GM21390 (cell line): ENCODE data around the gene IFT27.
"Not testable (repeated sequence)": the region's sequence is repeated elsewhere in the genome, so short reads cannot be mapped to it uniquely, and the experiment has no call there.

ENCODE experiments used
- ATAC-seq: cut with Tn5 transposase; IDR thresholded peaks from one replicate; pipeline ENCODE4 v1.9.1; 2021; ENCODE audit not compliant: unreplicated experiment

IFT27 gene

DNA sequence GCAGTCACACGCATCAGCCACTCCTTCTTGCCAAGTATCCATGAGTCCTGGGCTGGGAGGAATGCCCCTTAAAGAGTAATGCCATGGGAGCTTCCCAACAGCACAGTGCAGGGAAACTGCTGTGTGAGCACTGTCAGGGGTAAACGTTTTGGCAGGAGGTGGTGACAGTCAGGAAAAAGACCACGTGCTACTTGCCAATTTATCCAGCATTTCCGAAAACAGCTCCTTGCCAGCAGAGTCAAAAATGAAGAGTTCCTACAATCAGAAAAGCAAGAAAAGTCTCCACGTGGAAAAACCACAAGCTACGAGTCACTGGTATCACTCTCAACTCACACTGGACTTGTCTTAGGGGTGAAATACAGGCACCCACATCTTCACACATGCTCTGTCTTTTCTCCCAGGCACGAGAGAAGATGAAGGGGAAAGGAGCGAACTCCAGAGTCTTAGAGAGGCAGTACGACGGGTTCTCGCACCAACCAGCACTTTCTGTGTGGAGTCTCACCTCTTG, 9.9 kb downstream of the IFT27 start:
- no peak for ATAC-seq

DNA sequence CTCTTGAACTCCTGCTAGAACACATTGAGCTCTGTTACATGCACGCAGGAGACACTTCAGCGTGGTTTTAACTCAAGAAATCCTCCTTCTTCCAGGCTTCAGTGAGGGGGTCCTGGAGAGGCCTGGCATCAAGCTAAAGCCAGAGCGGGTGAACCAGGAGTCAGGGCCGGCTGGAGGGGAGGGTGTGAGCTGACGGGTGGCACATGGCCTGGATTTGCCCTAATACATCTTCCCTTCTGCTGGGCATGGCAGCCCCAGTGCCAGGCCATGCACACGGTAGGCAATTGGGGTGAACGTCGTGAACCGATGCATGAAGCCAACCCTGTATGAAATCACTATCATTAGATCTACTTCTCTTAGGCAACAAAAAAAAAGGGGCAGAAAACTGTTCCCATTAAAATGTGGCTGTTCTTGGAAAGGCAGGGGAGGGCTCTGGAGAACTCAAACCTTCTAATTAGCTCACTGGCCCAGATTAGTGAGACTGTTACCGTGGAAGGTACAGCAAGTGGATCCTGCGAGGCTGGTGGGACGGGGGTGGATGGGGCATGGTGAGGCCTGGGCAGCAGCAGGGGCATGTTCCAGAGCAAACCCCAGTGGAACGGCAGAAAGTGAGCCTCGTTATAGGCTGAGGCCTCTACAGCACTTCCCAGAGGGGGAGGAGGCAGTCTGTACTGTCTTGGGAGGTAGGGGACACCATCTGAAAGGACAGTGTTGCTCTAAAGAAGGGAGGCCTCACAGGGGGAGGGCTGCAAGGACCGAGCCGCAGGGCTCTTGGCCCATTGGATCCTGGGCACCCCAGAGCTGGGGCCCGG, 10.6 kb downstream of the IFT27 start:
- ATAC-seq = no peak

GRCh38 chr22:36764641-36765040, 11.3 kb downstream of the IFT27 start:
- no peak for ATAC-seq

- no peak for ATAC-seq
Observed at GRCh38 chr22:36764060-36764459, 11.9 kb downstream of the IFT27 start.

DNA sequence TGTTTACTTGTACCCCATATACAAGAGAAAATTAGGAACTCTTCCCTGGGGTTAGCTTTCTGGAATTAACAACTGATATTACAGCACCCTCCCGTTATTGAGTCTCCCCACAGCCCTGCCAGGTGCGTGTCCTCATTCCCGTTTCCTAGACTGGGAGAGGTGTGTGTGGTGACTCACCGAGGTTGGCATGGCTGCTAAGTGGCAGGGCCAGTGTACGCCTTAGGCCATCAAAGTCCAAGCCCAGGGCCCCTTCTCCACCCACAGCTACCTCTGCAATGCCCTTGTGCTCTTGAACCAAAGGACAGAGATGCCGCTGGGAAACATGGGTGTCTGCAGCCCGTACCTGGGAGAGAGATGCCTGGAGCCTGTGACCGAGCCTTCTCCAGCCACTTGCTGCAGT, 12.3 kb downstream of the IFT27 start:
- ATAC-seq = no peak

- ATAC-seq = no peak
Observed at GRCh38 chr22:36762687-36763260, 13.1 kb downstream of the IFT27 start.

GRCh38 chr22:36761553-36762240, 14.2 kb downstream of the IFT27 start:
- no peak for ATAC-seq

DNA sequence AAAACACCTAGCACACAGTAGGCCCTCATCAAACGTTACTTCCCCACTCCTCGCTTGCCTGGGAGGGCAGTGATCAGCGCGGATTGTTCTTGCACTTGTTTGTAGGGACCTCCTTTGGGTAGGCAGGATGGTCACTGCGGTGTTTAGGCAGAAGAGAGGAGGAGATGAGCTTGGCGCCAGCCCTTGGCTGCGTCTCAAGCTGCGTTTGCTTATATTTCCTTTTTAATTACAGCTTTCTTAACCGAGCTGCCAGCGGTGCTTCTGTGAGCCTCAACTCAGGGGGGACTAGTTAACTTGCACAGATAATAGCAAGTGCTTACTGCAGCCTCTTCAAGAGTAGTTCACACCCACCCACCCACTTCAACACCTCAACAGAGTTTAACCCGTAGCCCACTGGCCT, 15.1 kb downstream of the IFT27 start:
- ATAC-seq = no peak

DNA sequence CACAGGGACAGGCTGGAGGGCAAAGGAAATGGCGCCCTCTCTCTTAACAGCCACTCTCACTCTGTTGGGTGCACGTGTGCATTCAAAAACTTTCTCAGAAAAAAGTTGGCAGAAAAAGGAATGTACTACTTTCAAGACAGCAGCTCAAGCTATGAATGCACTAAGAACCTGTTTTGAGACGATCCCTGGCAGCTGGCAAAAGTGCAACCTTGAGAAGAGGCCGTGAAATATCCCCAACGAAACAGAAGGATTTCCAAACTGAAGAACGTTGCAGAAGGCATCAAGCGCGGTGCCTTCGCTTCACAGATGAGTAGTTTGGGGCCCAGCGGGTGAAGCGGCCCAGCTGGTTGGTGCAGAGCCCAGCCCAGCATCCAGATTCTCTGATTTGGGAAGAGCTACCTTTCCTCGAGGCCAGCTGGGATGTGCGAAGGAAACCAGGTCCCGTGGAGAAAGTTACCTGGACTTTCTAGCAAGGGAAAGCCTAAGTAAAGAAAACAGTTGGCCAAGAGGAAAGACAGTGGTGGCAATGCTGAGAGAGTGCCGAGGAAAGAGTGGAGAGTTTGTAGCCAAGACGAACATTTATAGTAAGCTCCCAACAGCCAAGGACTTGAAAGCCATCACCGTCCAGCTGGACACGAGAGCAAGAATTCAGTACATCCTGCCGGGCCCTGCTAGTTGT, 16.3 kb downstream of the IFT27 start:
- no peak for ATAC-seq

DNA sequence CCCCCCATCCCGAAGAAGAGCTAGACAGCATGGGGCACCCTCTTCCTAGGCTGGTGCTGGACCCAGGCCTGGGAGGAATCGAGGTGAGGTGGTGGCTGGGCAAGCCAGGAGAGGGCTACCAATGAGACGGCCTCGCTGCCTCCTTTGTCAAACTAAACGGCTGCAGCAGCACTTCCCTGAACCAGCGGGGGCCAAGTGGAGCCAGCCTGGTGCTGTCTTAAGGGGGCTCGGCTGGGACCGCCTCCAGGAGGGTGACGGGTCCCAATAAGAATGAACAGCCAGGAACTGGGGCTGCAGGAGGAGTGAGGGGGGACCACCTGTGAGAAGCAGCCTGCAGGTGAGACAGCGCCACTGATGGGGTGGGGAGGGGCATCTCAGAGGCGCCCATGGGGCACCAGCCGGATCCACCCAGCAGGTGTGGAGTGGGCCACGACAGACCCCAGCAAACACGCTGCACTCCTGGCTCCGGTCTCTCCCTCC, 17.1 kb downstream of the IFT27 start:
- no peak for ATAC-seq

GRCh38 chr22:36757668-36758211, 18.2 kb downstream of the IFT27 start:
- no peak for ATAC-seq

GRCh38 chr22:36756746-36757655, 18.9 kb downstream of the IFT27 start:
- no peak for ATAC-seq

GRCh38 chr22:36756031-36756430, 19.9 kb downstream of the IFT27 start:
- ATAC-seq = no peak

GRCh38 chr22:36755316-36755715, 20.6 kb downstream of the IFT27 start:
- no peak for ATAC-seq

DNA sequence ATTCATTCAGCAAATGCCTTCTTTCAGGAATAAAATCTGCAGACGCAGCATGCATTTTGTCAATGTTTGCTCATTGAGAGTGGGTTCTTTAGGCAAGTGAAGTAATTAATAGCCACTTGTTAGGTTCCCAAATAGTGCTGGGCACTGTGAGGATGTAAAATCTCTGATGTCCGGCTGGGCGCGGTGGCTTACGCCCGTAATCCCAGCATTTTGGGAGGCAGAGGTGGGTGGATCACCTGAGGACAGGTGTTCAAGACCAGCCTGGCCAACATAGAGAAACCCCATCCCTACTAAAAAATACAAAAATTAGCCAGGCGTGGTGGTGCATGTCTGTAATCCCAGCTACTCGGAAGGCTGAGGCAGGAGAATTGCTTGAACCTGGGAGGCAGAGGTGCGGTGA, 21.0 kb downstream of the IFT27 start:
- ATAC-seq = not testable (repeated sequence)

- ATAC-seq = no peak
Observed at GRCh38 chr22:36753916-36754315, 22.0 kb downstream of the IFT27 start.

DNA sequence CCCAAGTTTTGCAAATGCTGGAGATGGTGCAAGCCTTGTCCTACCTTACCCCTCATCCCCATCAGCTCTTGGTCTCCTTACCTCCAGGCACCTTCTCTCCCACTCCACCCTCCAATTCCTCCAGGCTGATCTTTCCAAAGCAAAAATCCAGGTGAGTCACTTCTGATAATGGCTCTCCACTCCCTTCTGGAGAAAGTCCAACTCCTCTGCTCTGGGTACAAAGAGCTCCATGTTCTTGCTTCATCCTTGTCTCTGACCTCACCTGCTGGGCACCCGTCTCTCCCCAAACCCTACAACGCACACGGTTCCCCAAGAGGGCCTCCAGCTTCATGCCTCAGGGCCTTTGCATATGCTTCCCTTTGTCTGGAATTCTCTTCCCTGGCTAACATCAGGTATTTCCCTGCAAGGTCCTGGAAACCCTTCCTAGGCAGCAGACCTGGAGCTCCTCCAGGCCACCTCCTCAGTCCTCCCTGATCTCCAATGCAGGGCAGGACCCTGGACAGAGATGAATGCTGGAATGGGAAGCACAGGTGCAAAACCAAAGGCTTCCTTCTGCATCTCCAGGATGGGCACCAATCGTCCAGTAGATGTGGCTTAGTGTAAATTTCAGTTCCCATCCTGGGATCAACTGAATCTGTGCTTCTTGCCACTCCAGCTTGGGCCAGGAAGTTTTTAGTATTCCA, 22.7 kb downstream of the IFT27 start:
- no peak for ATAC-seq

DNA sequence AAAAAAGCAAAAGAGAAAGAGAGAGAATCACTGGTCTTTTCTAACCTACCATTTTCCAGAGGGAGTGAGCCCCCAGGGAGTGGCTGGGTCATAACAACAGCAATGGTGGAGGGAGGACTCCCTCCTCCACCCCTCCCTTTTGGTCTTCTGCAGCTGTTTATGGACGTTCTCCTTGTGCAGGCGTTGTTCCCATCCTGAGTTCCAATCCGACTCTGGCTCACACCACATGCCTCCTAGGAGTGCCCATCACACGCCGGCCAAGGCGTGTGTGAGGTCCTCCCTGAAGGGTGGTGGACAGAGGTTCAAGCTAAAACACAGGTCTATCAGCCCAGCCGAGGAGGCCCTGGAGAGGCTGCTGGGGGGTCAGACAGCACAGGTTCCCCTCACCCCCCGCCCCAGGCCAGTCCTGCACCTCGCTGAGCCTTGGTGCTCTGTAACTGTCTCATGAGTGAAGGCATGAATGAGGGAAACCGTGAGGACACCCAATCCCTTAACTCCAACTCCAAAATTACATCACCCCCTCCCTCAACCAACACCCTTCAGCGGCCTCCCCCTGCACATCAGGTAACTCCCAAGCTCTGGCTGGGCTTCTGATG, 29.4 kb downstream of the IFT27 start:
- no peak for ATAC-seq
